A673 (cell line): ENCODE data around the gene P3H4. TPM values are rescaled to one million over a fixed set of nuclear protein-coding genes. Genes with fewer than 3 reads are reported as not detected.
"Not testable (repeated sequence)": the region's sequence is repeated elsewhere in the genome, so short reads cannot be mapped to it uniquely, and the experiment has no call there.

Experiments
- Bru-seq: library from RNA; stranded (reverse); fragments of 400-500 nt; gene quantifications from one replicate; lab custom pipeline; 2021; lab: Mats Ljungman, UMichigan
- BruChase-seq, 2 experiments: library from RNA; stranded (reverse); fragments of 400-500 nt; gene quantifications; one replicate each; lab custom pipeline; 2021; lab: Mats Ljungman, UMichigan
- BruUV-seq: library from RNA; stranded (reverse); fragments of 400-500 nt; replicated peaks from 2 replicates; lab custom pipeline; 2021; lab: Mats Ljungman, UMichigan
- CTCF ChIA-PET: fragments of 300-600 bp; sonication (Branson Sonifier 250); formaldehyde crosslinking; loops from one replicate; lab custom pipeline; 2022; ENCODE audit warnings: antibody characterized with exemption; lab: Charles Lee
- POLR2A ChIA-PET: fragments of 300-600 bp; sonication (Branson Sonifier 250); formaldehyde crosslinking; loops from one replicate; lab custom pipeline; 2022; ENCODE audit warnings: antibody characterized with exemption; ENCODE audit not compliant: low non-redundant PET; lab: Charles Lee
- DNase-seq: peaks from one replicate; pipeline ENCODE4 v3.0.0-alpha.2; 2015; ENCODE audit warnings: low spot score
- H3K27ac ChIP-seq: fragments of 200-600 bp; sonication (generic); 2 replicates; pipeline ENCODE4 v1.5.1; 2016; ENCODE audit warnings: mixed run types, low read depth, mild to moderate bottlenecking, mixed read lengths, antibody characterized with exemption, low read length; ENCODE audit not compliant: poor library complexity, severe bottlenecking
- H3K27me3 ChIP-seq: fragments of 200-600 bp; sonication (generic); replicated peaks from 2 replicates; pipeline ENCODE4 v1.6.1; 2017; ENCODE audit warnings: mixed run types, low read depth, mild to moderate bottlenecking, mixed read lengths, antibody characterized with exemption, low read length; ENCODE audit not compliant: insufficient read depth, poor library complexity
- H3K36me3 ChIP-seq: fragments of 200-600 bp; sonication (generic); 2 replicates; pipeline ENCODE4 v1.6.1; 2016; ENCODE audit warnings: mixed run types, mild to moderate bottlenecking, mixed read lengths, antibody characterized with exemption, low read length; ENCODE audit not compliant: insufficient read depth, poor library complexity, severe bottlenecking
- H3K4me1 ChIP-seq: fragments of 200-600 bp; sonication (generic); 2 replicates; pipeline ENCODE4 v1.6.1; 2017; ENCODE audit warnings: mixed run types, mild to moderate bottlenecking, mixed read lengths, antibody characterized with exemption, low read length; ENCODE audit not compliant: insufficient read depth, poor library complexity, severe bottlenecking
- H3K4me3 ChIP-seq: fragments of 200-600 bp; sonication (generic); 2 replicates; pipeline ENCODE4 v1.5.1; 2016; ENCODE audit warnings: low read depth, mixed run types, mild to moderate bottlenecking, mixed read lengths, low read length; ENCODE audit not compliant: poor library complexity, severe bottlenecking
- H3K9me3 ChIP-seq: fragments of 200-600 bp; sonication (generic); 2 replicates; pipeline ENCODE4 v1.6.1; 2016; ENCODE audit warnings: mixed run types, low read depth, mild to moderate bottlenecking, mixed read lengths, antibody characterized with exemption, low read length; ENCODE audit not compliant: poor library complexity, severe bottlenecking
- EZH2 ChIP-seq: fragments of 200-600 bp; sonication (generic); IDR thresholded peaks from 2 replicates; pipeline ENCODE4 v1.6.1; 2017; ENCODE audit warnings: borderline replicate concordance, low read depth, mild to moderate bottlenecking, mixed read lengths, antibody characterized with exemption, low read length; ENCODE audit not compliant: poor library complexity, severe bottlenecking
- intact Hi-C: fragments of 100-400 bp; cut with micrococcal nuclease; formaldehyde crosslinking; loops from one replicate; pipeline ENCODE4 v1.10.0; 2022; ENCODE audit not compliant: unreplicated experiment
- long read RNA-seq: library from polyadenylated mRNA; stranded (forward); transcript quantifications from one replicate; pipeline ENCODE4 v2.0.0, GENCODE V29; 2022
- total RNA-seq: library from RNA; stranded (reverse); gene quantifications from 2 replicates; pipeline ENCODE4 v1.2.3, GENCODE V29; 2021
- TF ChIP-seq, protein P1 (sequence below): fragments of 300-800, 200-600 bp; sonication (generic); conservative IDR thresholded peaks from 2 replicates; pipeline ENCODE4 v1.5.1; 2017; ENCODE audit warnings: low read depth, mild to moderate bottlenecking, antibody characterized with exemption, low read length, moderate library complexity, mixed read lengths

The P3H4 gene, protein sequence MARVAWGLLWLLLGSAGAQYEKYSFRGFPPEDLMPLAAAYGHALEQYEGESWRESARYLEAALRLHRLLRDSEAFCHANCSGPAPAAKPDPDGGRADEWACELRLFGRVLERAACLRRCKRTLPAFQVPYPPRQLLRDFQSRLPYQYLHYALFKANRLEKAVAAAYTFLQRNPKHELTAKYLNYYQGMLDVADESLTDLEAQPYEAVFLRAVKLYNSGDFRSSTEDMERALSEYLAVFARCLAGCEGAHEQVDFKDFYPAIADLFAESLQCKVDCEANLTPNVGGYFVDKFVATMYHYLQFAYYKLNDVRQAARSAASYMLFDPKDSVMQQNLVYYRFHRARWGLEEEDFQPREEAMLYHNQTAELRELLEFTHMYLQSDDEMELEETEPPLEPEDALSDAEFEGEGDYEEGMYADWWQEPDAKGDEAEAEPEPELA
- total RNA-seq (5.9 and 6.6 TPM in 2 replicates), Bru-seq, nascent RNA (percentile 43 among the genes with signal in this experiment), BruChase-seq, experiment 1, labeled RNA remaining after a 2-hour chase (percentile 44 among the genes with signal in this experiment), BruChase-seq, experiment 2, labeled RNA remaining after a 6-hour chase (percentile 57 among the genes with signal in this experiment)
- long read RNA-seq, transcript P3H4-202 (8 exons, 2,601 nt) = major isoform, 7 of 15 reads
- long read RNA-seq, partial matches to known transcripts = 4 of 15 reads
- long read RNA-seq, other reads (novel, unspliced or antisense) = 4 of 15 reads

DNA sequence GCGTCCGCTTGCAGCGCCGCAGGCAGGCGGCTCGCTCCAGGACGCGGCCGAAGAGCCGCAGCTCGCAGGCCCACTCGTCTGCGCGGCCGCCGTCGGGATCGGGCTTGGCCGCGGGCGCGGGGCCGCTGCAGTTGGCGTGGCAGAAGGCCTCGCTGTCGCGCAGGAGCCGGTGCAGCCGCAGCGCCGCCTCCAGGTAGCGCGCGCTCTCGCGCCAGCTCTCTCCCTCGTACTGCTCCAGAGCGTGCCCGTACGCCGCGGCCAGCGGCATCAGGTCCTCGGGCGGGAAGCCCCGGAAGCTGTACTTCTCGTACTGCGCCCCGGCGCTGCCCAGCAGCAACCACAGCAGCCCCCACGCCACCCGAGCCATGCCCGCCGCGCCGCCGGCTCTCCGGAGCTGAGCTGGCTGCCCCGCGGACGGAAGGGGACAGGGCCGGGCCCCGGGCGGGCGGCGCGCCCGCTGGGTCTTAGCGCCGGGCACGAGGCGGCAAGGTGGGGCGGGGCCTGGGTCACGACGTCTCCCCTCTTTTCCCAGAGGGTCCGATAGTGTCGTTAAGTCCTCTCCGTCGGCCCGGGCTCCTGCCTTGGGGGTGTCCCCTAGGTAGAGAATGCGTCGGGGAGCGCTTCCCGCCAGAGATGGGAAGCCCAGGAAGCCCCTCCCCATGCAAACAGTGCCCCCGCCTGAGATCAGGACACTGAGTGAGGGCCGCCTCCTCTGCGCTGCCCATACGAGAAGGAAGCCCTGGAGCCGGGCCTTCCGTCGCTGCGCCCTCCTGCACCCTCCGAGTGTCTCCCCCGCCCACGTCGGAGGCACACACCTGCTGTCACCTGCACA, at the start of gene P3H4:
TSS of gene P3H4 (minus strand) at position 401 of the 832 bp plus-strand sequence. CDS start at position 367, 34 bp downstream.
- Histone ChIP-seq H3K27ac (peak within 1 kb of the TSS; percentile 50), H3K4me1 (no peaks in the 10 kb centered on the region), H3K36me3 (no peaks in the 10 kb centered on the region), H3K27me3 (no peaks in the 10 kb centered on the region), H3K4me3 (peak within 1 kb of the TSS; percentile 56), H3K9me3 (no peaks in the 10 kb centered on the region)
- intact Hi-C loops = no loop called here
- peak; percentile 67 for DNase-seq
- TSS peak; percentile 32 for BruUV-seq
- ChIA-PET CTCF (interaction anchor here (0.6 to 1.6 kb wide), 3 partner anchors 25 to 141 kb away, joined by 3 to 5 read pairs (median 5); partner anchors contain the start of gene JUP), POLR2A (no interaction called here)
- no peak for TF ChIP-seq EZH2
- TF ChIP-seq, protein P1, sequence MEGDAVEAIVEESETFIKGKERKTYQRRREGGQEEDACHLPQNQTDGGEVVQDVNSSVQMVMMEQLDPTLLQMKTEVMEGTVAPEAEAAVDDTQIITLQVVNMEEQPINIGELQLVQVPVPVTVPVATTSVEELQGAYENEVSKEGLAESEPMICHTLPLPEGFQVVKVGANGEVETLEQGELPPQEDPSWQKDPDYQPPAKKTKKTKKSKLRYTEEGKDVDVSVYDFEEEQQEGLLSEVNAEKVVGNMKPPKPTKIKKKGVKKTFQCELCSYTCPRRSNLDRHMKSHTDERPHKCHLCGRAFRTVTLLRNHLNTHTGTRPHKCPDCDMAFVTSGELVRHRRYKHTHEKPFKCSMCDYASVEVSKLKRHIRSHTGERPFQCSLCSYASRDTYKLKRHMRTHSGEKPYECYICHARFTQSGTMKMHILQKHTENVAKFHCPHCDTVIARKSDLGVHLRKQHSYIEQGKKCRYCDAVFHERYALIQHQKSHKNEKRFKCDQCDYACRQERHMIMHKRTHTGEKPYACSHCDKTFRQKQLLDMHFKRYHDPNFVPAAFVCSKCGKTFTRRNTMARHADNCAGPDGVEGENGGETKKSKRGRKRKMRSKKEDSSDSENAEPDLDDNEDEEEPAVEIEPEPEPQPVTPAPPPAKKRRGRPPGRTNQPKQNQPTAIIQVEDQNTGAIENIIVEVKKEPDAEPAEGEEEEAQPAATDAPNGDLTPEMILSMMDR = peak; percentile 54

DNA sequence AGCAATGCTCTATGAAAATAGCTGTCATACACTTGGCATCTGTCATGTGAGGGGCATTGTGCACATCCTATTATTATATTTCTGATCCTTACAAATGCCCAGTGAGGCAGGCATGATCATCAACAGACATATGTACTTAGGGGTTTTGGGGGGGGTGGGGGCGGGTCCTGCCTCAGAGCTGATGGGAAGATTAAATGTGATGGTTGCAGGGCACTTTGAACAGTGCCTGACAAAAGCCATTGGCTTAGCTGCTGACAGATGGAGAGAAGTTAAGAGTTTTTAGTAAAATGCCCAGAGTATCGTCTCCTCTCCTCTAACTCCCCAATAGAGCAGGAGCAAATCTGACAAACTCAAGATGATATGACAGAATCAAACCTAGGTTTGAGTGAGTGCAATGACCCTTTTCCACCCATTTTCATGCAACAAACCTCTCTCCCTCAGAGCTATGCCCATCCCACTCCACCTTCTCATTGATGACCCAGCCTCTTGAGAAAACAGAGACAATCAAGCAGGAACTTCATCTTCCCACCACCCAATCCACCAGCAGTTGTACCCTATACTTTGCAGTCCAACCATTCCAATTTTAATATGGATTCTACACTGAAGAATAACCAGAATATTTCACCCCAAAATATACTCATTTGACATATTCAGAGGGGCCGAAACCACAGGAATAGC, 48.6 kb upstream of the P3H4 start:
- POLR2A ChIA-PET = no interaction called here
- BruUV-seq = no TSS peak
- no peak overlapping the region for H3K27ac ChIP-seq
- no peaks in the 10 kb centered on the region for H3K9me3 ChIP-seq
- no peak overlapping the region for H3K4me3 ChIP-seq
- no peak for DNase-seq
- H3K36me3 ChIP-seq = no peaks in the 10 kb centered on the region
- no peaks in the 10 kb centered on the region for H3K27me3 ChIP-seq
- no peaks in the 10 kb centered on the region for H3K4me1 ChIP-seq
- intact Hi-C loops = no loop called here
- CTCF ChIA-PET = no interaction called here
- TF ChIP-seq, protein P1 = no peak
- no peak for TF ChIP-seq EZH2

DNA sequence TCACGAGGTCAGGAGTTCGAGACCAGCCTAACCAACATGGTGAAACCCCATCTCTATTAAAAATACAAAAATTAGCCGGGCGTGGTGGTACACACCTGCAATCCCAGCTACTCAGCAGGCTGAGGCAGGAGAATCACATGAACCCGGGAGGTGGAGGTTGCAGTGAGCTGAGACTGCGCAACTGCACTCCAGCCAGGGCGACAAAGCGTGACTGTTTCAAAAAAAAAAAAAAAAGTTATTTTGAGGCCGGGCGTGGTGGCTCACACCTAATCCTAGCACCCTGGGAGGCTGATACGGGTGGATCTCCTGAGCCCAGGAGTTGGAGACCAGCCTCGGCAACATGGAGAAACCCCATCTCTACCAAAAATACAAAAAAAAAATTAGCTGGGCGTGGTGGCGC, 39.6 kb upstream of the P3H4 start:
- H3K36me3 ChIP-seq, POLR2A ChIA-PET, DNase-seq, CTCF ChIA-PET, intact Hi-C loops, H3K27me3 ChIP-seq, BruUV-seq, H3K4me3 ChIP-seq, H3K9me3 ChIP-seq, H3K4me1 ChIP-seq, H3K27ac ChIP-seq: not testable (repeated sequence)
